Suprapubic skin (tissue), 3 donors: ENCODE data around the gene HCRT.

Source experiments
- POLR2A ChIP-seq, 2 donors: fragments of 450-650 bp; IDR thresholded peaks; one replicate each; pipeline ENCODE4 v1.6.1; 2017; ENCODE audit warnings: antibody characterized with exemption in 2 of 2, mild to moderate bottlenecking in 2 of 2, moderate library complexity in 2 of 2
- TF ChIP-seq, protein P1 (sequence below), 2 donors: fragments of 200-600 bp in 1 of 2; fragments of 450-650 bp in 1 of 2; sonication (generic) in 1 of 2; IDR thresholded peaks; one replicate each; pipeline ENCODE4 v1.5.1; 2016 to 2019; ENCODE audit warnings: antibody characterized with exemption in 2 of 2, mild to moderate bottlenecking in 1 of 2, moderate library complexity in 1 of 2

DNA sequence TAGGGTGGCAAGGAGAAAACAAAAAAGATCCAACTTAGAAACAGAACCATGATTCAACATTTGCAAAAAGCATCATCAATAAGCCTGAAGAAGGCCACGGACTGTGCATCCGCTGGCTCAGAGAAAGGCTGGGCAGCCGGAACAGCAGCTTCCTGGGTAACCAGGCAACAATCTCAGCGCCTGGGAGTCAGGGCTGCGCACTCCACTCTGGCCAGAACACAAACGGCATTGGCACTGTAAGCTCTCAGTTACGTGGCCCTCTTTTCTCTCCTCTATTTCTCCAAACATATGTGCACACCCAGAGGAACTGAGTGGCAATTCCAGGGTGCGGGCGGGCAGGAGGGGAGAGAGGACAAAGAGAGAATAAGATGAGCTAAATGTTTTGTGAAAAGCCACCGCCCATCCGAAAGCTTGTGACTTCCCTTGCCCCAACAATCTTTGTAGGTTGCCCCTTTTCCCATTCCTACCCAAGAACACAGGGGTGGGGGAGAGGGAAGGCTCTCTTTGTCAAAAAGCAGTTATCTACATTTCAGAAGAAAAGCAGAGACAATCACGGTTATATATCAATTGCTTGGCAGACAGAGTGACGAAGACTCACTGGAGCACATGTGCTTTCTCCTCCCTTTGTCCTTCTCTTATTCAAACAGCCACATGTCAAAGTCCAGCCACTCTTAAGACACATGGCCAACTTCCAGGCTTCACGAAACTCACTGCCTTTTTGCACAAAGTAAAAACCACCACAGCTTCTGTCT is 15.6 kb upstream of the HCRT start:
- TF ChIP-seq, protein P1, sequence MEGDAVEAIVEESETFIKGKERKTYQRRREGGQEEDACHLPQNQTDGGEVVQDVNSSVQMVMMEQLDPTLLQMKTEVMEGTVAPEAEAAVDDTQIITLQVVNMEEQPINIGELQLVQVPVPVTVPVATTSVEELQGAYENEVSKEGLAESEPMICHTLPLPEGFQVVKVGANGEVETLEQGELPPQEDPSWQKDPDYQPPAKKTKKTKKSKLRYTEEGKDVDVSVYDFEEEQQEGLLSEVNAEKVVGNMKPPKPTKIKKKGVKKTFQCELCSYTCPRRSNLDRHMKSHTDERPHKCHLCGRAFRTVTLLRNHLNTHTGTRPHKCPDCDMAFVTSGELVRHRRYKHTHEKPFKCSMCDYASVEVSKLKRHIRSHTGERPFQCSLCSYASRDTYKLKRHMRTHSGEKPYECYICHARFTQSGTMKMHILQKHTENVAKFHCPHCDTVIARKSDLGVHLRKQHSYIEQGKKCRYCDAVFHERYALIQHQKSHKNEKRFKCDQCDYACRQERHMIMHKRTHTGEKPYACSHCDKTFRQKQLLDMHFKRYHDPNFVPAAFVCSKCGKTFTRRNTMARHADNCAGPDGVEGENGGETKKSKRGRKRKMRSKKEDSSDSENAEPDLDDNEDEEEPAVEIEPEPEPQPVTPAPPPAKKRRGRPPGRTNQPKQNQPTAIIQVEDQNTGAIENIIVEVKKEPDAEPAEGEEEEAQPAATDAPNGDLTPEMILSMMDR (IDR thresholded peaks at IDR 0.05) = no peak
- no peak for TF ChIP-seq POLR2A (IDR thresholded peaks at IDR 0.05)
